ENCODE results near the gene KRTAP10-1. TPM values are rescaled to one million over a fixed set of nuclear protein-coding genes. Genes with fewer than 3 reads are reported as not detected.

The KRTAP10-1 gene
- total and polyA plus RNA-seq, 2 of the 8 experiments (the other 6 are each of a cell fraction or from before 2014, with no cell fraction given): 0.08 TPM; not detected in 1

DNA sequence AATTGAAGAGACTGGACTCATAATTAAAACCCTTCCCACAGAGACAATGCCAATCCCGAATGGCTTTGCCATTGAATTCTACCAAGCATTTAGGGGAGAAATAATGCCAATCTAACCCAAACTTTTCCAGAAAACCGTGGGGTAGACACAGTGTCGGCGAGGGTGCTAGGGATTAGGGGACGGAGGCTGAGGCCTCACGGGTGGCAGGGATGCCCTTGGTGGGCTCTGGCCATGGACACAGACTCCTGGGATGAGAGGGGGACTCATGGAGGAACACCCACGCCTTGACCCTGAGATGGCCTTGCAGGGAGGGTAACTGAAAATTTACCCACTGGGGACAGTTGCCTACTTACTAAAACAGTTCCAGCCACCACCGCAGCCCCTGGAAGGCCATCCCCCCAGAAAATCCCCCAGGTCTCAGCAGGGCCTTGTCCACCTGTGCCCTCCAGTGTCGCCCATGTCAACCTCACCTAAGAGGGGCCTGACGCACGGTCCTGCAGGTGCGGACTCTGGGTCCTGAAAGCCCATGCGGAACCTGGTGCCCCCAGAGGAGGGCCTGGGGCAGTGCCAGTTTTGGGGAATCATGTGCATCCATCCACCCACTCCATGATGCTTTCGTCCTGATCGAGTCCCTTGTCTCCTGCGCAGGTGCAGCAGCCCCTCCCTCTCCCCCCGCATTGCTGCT lies 38.5 kb upstream of the KRTAP10-1 start:
- Histone ChIP-seq H3K14ac (ENCODE audit: insufficient read length) (no peak overlapping the region), H3K79me2 (ENCODE audit: control insufficient read depth in 1 of 2, insufficient read depth in 2 of 2, low read length in 2 of 2) (no peaks in the 10 kb centered on the region), H3K4me3 (ENCODE audit: extremely low read depth in 1 of 4, insufficient read depth in 2 of 4, low read depth in 3 of 4, low read length in 4 of 4) (no peak overlapping the region), H3K79me1 (ENCODE audit: low read depth, low read length) (no peaks in the 10 kb centered on the region), H3K4me2 (ENCODE audit: insufficient read depth in 1 of 2, low read depth in 2 of 2, low read length in 2 of 2) (no peak overlapping the region), H3K9ac (replicated peaks in 1 of 4; ENCODE audit: extremely low read depth in 1 of 4, low read depth in 3 of 4, low read length in 3 of 4) (no peak overlapping the region), H3K56ac (replicated peaks; ENCODE audit: insufficient read length, low read depth, low read length) (no peak overlapping the region), H3K27me3 (replicated peaks in 1 of 4; ENCODE audit: control insufficient read depth in 3 of 4, extremely low read depth in 1 of 4, insufficient read depth in 3 of 4, low read length in 3 of 4) (no peaks in the 10 kb centered on the region; a peak in 1 of 7 replicates), H3K4ac (replicated peaks; ENCODE audit: insufficient read length, low read depth, low read length) (no peak overlapping the region), H4K20me1 (replicated peaks in 1 of 2; ENCODE audit: control insufficient read depth in 1 of 2, insufficient read depth in 2 of 2, low read length in 2 of 2) (no peaks in the 10 kb centered on the region), H3K4me1 (replicated peaks in 1 of 4; ENCODE audit: control insufficient read depth in 3 of 4, insufficient read depth in 4 of 4, low read length in 3 of 4) (peaks cover 0 to 8% (median 0%) of the 10 kb centered on the region in 4 experiments; a peak in 1 of 7 replicates), H4K91ac (replicated peaks; ENCODE audit: insufficient read length, low read length) (no peak overlapping the region), H3K9me3 (ENCODE audit: insufficient read depth in 2 of 2, low read depth in 1 of 2, low read length in 1 of 2) (peaks cover 0 to 9% of the 10 kb centered on the region in 2 experiments; a peak in 2 of 4 replicates), H3K36me3 (ENCODE audit: control insufficient read depth in 2 of 4, insufficient read depth in 4 of 4, low read length in 3 of 4) (no peaks in the 10 kb centered on the region), H3K27ac (ENCODE audit: low read depth, low read length) (no peak overlapping the region), H2BK120ac (replicated peaks; ENCODE audit: low read depth, low read length) (no peak overlapping the region), H2BK5ac (ENCODE audit: low read depth, low read length) (no peak overlapping the region), H3K23ac (ENCODE audit: insufficient read length) (no peak overlapping the region), H2AFZ (ENCODE audit: low read length) (no peak overlapping the region), H2BK20ac (ENCODE audit: low read length) (no peak overlapping the region), H3K18ac (ENCODE audit: extremely low read depth, low read length) (no peak overlapping the region), H3K23me2 (ENCODE audit: low read depth, low read length) (no peaks in the 10 kb centered on the region), H2AK5ac (ENCODE audit: low read depth, low read length) (no peak overlapping the region), H4K5ac (ENCODE audit: insufficient read length, low read depth, low read length) (no peak overlapping the region), H2BK15ac (ENCODE audit: low read length) (no peak overlapping the region), H4K8ac (ENCODE audit: extremely low read depth, insufficient read depth, low read length) (no peak overlapping the region), H2BK12ac (ENCODE audit: low read depth, low read length) (no peak overlapping the region)
- no peak for TF ChIP-seq FOSL1 (IDR thresholded peaks at IDR 0.05; ENCODE audit: insufficient read depth, low read depth, low read length)
- no peak for TF ChIP-seq JUND (IDR thresholded peaks at IDR 0.05; ENCODE audit: low read length)
- TF ChIP-seq HDAC6 (IDR thresholded peaks at IDR 0.05; ENCODE audit: low read depth, low read length): no peak
- TF ChIP-seq HDAC2 (IDR thresholded peaks at IDR 0.05; ENCODE audit: borderline replicate concordance in 1 of 2, low read depth in 2 of 2, low read length in 2 of 2): no peak
- no peak for TF ChIP-seq SIX5 (IDR thresholded peaks at IDR 0.05; ENCODE audit: low read depth, low read length)
- no peak for TF ChIP-seq RXRA (IDR thresholded peaks at IDR 0.05; ENCODE audit: insufficient read depth, low read depth, low read length)
- no peak for TF ChIP-seq EP300 (IDR thresholded peaks at IDR 0.05; ENCODE audit: borderline replicate concordance in 1 of 2, low read depth in 2 of 2, low read length in 2 of 2)
- ChIA-PET CTCF (ENCODE audit: partially characterized antibody) (interaction anchor here (1.2 kb wide), 1 partner anchor 53 kb away, joined by 3 read pairs; no protein-coding TSS in a partner anchor), POLR2A (ENCODE audit: partially characterized antibody) (no interaction called here)
- DNase-seq (ENCODE audit: low read depth in 1 of 2, low spot score in 2 of 2): no peak
- WGBS, 2 experiments (ENCODE audit: extremely low coverage in 1 of 2, insufficient coverage in 1 of 2, insufficient read length in 1 of 2, insufficient replicate concordance in 2 of 2, low coverage in 1 of 2, low lambda C conversion rate in 2 of 2, missing lambda C conversion rate in 1 of 2): 94% methylated on average over 13 of the region's 17 CpGs; no CpG with 5 or more reads in 1 of the 2 experiments
- no peak for FAIRE-seq

Data from H1 (cell line).